ENCODE results near the gene MAVS.
A peak's percentile ranks its signal among the peaks of the same experiment; 100 is the strongest.
"Not testable (repeated sequence)": the region's sequence is repeated elsewhere in the genome, so short reads cannot be mapped to it uniquely, and the experiment has no call there.

The MAVS gene

GRCh38 chr20:3815703-3816315 lies 30.8 kb upstream of the MAVS start:
- DNase-seq, result no peak

GRCh38 chr20:3818155-3819151 lies 28.2 kb upstream of the MAVS start:
- DNase-seq, result peak; percentile 87

GRCh38 chr20:3819411-3820047 lies 27.1 kb upstream of the MAVS start:
- DNase-seq, result no peak

- DNase-seq, result peak; percentile 99
Observed at GRCh38 chr20:3820048-3820900, 26.4 kb upstream of the MAVS start, which contains the start of gene AP5S1. Gene AP5S1, plus strand, starts transcription at chr20:3820547. Its CDS starts 1,571 bp downstream, at chr20:3822118.

GRCh38 chr20:3820901-3821727 lies 25.5 kb upstream of the MAVS start:
- no peak for DNase-seq

GRCh38 chr20:3821996-3822395 lies 24.6 kb upstream of the MAVS start:
- no peak for DNase-seq

- no peak for DNase-seq
Observed at GRCh38 chr20:3823881-3824280, 22.8 kb upstream of the MAVS start.

- no peak for DNase-seq
Observed at GRCh38 chr20:3825526-3825925, 21.1 kb upstream of the MAVS start.

- DNase-seq, result no peak
Observed at GRCh38 chr20:3826420-3826819, 20.2 kb upstream of the MAVS start.

GRCh38 chr20:3828798-3829197 lies 17.8 kb upstream of the MAVS start:
- no peak for DNase-seq

- DNase-seq, result not testable (repeated sequence)
Observed at GRCh38 chr20:3829891-3830290, 16.7 kb upstream of the MAVS start.

GRCh38 chr20:3836132-3836531 lies 10.5 kb upstream of the MAVS start:
- no peak for DNase-seq

GRCh38 chr20:3839328-3839727 lies 7.3 kb upstream of the MAVS start:
- DNase-seq, result no peak

GRCh38 chr20:3840201-3840600 lies 6.4 kb upstream of the MAVS start:
- not testable (repeated sequence) for DNase-seq

- DNase-seq, result no peak
Observed at GRCh38 chr20:3842348-3842930, 4.2 kb upstream of the MAVS start.

- DNase-seq, result no peak
Observed at GRCh38 chr20:3843490-3843889, 3.1 kb upstream of the MAVS start.

GRCh38 chr20:3843990-3844619 lies 2.5 kb upstream of the MAVS start:
- not testable (repeated sequence) for DNase-seq

GRCh38 chr20:3846378-3846739 lies 275 bp upstream of the MAVS start:
- no peak for DNase-seq

- no peak for DNase-seq
Observed at GRCh38 chr20:3847429-3847940, 851 bp downstream of the MAVS start.

- no peak for DNase-seq
Observed at GRCh38 chr20:3848565-3848964, 1.9 kb downstream of the MAVS start.

- DNase-seq, result no peak
Observed at GRCh38 chr20:3854462-3854871, 7.8 kb downstream of the MAVS start.

Measured in eye (tissue), 1 donor.